GM12878 (cell line): ENCODE results near the gene BLOC1S4.

Source experiments
- ESRRA ChIP-seq: IDR thresholded peaks from 2 replicates; pipeline ENCODE4 v1.6.1; 2012; ENCODE audit warnings: mild to moderate bottlenecking, low read length, improper control_type of control experiment
- ZNF274 ChIP-seq: IDR thresholded peaks from one replicate; pipeline ENCODE4 v1.8.0; 2011; ENCODE audit not compliant: insufficient read length, insufficient read depth
- TF ChIP-seq, protein P1 (sequence below), 3 experiments: IDR thresholded peaks in 2 of 3; conservative IDR thresholded peaks in 1 of 3; 2 replicates each; pipeline ENCODE4 v1.5.1; 2011; ENCODE audit warnings: low read depth in 3 of 3, low read length in 3 of 3, mild to moderate bottlenecking in 3 of 3, control low read depth in 2 of 3, moderate library complexity in 2 of 3, inconsistent platforms in 1 of 3, mixed read lengths in 1 of 3; ENCODE audit not compliant: control insufficient read depth in 2 of 3, insufficient read depth in 1 of 3; ENCODE audit errors: extremely low read depth in 1 of 3
- TF ChIP-seq, protein P2 (sequence below): IDR thresholded peaks from 2 replicates; pipeline ENCODE4 v1.6.1; 2011; ENCODE audit warnings: low read depth, mild to moderate bottlenecking, low read length, moderate library complexity, borderline replicate concordance; ENCODE audit errors: extremely low read depth
- TF ChIP-seq, protein P3 (sequence below): fragments of 450-650 bp; IDR thresholded peaks from 2 replicates; pipeline ENCODE4 v1.6.1; 2016; ENCODE audit warnings: mild to moderate bottlenecking

DNA sequence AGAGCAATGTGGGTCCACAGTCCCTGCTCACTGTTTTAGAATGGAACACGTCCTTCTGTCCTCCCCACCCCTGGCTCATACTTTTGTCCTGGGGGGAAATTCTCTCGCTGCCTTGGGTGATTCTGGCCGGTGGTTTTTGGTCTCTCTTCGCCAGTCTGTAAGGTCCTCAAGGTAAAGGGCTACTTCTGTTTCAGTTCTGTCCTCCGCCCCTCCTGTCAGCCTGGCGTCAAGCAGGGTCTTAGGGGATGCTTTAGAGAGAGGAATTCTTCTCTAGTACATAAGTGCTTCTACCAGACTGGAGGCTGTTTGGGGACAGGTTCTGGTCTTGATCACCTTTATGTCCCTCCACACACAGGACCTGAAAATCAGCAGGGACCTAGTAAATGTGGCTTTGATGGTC, 5.7 kb upstream of the BLOC1S4 start:
- TF ChIP-seq, protein P1, sequence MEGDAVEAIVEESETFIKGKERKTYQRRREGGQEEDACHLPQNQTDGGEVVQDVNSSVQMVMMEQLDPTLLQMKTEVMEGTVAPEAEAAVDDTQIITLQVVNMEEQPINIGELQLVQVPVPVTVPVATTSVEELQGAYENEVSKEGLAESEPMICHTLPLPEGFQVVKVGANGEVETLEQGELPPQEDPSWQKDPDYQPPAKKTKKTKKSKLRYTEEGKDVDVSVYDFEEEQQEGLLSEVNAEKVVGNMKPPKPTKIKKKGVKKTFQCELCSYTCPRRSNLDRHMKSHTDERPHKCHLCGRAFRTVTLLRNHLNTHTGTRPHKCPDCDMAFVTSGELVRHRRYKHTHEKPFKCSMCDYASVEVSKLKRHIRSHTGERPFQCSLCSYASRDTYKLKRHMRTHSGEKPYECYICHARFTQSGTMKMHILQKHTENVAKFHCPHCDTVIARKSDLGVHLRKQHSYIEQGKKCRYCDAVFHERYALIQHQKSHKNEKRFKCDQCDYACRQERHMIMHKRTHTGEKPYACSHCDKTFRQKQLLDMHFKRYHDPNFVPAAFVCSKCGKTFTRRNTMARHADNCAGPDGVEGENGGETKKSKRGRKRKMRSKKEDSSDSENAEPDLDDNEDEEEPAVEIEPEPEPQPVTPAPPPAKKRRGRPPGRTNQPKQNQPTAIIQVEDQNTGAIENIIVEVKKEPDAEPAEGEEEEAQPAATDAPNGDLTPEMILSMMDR (IDR thresholded peaks at IDR 0.05 in 2 of 3, conservative IDR thresholded peaks at IDR 0.05 in 1 of 3; ENCODE audit: control insufficient read depth in 2 of 3, extremely low read depth in 1 of 3, insufficient read depth in 1 of 3, low read depth in 3 of 3, low read length in 3 of 3), result no peak
- no peak for TF ChIP-seq ESRRA
- no peak for TF ChIP-seq ZNF274
- TF ChIP-seq, protein P2, sequence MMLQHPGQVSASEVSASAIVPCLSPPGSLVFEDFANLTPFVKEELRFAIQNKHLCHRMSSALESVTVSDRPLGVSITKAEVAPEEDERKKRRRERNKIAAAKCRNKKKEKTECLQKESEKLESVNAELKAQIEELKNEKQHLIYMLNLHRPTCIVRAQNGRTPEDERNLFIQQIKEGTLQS, result no peak
- TF ChIP-seq, protein P3, sequence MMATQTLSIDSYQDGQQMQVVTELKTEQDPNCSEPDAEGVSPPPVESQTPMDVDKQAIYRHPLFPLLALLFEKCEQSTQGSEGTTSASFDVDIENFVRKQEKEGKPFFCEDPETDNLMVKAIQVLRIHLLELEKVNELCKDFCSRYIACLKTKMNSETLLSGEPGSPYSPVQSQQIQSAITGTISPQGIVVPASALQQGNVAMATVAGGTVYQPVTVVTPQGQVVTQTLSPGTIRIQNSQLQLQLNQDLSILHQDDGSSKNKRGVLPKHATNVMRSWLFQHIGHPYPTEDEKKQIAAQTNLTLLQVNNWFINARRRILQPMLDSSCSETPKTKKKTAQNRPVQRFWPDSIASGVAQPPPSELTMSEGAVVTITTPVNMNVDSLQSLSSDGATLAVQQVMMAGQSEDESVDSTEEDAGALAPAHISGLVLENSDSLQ, result no peak
